GM19468 (cell line): ENCODE measurements around the gene HSPB2.

ENCODE experiments used
- ATAC-seq: cut with Tn5 transposase; IDR thresholded peaks from one replicate; pipeline ENCODE4 v1.9.1; 2021; ENCODE audit warnings: mild to moderate bottlenecking, moderate library complexity, moderate number of reproducible peaks; ENCODE audit not compliant: unreplicated experiment; ENCODE audit errors: extremely low read depth

HSPB2 gene

GRCh38 chr11:111936040-111936540 is 23.6 kb downstream of the HSPB2 start:
- ATAC-seq = no peak

DNA sequence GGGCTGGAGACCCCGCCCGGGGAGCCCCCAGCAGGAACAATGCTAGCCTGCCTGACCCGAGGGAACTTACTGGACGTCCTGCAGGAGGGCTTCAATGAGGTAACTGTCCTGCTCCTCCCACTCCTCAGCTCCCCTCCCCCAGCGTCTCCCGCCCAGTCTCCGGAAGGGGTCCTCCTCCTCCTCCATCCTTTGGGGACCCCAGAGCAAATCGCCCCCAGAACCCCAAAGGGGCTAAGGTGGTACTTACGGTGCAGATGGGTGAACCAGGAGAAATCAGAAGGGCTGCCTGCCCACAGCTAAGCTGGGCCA is 24.9 kb downstream of the HSPB2 start:
- no peak for ATAC-seq

DNA sequence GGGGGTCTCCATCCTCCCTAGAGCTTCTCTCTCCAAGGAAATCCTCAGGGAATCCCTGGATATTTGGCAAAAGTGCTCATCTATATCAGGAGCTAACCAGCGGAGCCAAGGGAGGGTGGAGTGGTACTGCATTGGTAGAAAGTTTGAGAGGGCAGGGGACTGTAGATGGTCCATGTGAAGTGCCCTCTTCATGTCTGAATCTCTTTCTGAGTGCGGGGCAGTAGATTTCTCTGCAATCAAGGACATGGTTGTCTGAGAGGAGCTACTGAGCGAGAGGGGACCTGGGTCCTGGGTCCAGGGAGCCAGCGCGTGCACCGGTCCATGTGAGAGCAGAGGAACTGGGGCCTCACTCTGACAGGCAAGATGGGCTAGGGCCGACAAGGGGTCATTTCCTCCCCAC is 25.3 kb downstream of the HSPB2 start:
- ATAC-seq = no peak

DNA sequence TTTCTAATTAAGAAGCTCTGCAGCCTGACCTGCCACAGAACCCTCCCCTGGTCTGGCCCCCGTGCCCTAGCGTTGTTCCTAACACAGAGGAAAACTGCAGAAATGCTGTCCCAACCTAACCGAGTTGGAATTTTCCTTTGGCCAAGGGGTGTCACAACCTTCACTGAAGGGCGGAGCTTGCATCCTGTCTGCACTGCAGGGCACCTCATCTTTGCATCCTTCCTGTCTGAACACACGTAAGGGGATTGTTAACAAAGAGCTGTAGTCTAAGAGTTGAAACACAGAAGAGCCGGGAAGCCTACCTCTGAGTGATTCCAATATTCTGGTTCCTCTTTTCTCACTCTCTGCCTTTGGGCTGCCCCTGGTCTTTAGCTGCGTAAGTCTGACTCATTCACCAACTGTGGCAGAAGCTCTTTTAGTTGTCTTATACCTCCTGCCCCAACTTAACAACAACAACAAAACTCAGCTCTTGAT is 26.2 kb downstream of the HSPB2 start:
- ATAC-seq = peak; percentile 49

DNA sequence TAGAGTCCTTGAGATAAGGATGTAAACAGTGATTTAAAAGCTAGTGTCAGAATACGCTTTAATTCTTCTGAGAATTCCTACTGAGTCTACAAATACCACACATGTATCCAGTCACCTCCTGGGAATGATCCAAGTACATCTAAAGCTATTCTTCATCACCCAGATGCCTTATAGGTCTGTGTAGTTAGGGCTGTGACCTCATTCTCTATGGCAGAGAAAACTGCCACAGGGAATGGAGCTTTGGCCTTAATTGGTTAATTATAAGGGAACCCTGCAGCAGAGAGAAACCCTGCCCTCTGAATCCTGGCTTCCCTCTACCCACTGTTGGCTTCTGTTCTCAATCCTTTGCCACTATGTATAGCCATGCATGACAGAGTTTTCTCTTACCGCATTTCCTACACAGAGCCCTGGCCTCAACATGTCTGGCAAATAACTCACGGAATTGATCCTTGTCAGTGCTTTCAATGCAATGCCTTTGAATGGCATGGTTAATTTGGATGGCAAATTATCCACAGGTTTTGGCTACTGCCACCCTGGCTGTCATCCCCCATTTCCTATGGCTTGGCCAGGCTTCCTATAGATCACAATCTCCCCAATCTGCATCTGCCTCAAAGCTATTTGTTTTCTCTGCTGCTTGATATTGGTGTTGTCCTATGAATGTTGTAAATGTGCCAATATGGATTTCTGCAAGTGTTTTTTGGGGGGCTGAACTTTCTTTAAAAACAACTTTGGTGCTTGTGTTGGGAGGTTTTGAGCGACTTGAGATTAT is 27.5 kb downstream of the HSPB2 start:
- no peak for ATAC-seq

GRCh38 chr11:111941963-111942362 is 29.4 kb downstream of the HSPB2 start:
- ATAC-seq = no peak

- ATAC-seq = no peak
Observed at GRCh38 chr11:111942829-111943228, 30.3 kb downstream of the HSPB2 start.

DNA sequence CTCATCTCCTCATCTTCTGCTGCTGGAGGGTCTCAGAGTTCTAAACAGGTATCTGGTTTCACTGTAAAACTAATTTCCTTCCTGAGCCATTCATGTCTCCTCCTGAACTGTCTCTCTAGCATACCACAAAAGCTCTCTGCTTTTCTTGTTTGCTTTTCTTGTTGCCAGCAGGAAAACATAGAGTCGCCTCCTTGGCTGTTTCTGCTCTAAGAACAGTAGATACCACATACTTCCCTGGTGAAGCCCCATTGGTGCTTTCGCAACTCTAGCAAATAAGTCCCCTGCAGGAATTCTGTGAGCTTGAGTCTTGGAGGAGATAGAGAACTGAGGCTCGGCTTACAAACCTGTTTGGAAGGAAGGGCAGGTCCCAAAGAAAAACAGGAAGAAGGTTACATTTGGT is 31.6 kb downstream of the HSPB2 start:
- no peak for ATAC-seq

- no peak for ATAC-seq
Observed at GRCh38 chr11:111944651-111945051, 32.1 kb downstream of the HSPB2 start.

GRCh38 chr11:111945198-111945597 is 32.7 kb downstream of the HSPB2 start:
- no peak for ATAC-seq

DNA sequence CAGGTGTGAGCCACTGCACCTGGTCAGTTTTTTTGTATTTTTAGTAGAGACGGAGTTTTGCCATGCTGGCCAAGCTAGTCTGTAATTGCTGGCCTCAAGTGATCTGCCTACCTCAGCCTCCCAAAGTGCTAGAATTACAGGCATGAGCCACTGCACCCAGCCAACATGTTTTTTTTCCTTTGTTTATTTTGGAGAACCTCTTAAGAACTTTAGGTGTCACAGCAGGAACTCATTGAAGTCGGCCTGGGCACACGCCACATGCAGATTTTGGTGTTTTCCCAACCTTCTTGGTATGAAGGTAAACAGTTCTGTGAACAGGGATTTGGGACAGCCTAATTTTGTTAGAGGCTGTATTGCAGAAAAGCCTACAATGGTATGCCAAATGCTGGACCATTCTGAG is 34.0 kb downstream of the HSPB2 start:
- ATAC-seq = no peak

DNA sequence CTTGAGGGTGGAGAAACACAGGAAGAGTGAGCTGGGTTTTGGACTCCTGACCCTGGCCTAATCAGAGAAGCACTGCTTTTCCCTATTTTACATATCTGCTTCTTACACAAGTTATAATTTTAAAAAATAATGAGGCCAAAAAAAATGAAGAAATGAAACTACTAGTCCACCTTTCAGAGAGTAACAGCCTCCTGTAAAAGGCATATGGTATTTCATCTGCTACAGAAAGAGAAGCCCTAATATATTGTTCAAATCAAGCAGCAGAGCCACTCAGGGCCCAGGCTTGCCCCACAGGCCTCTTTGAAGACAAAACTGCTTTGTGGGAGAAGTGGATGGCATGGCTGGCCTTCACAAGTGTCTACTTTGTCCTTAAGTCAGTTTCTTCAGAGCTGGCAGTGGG is 34.6 kb downstream of the HSPB2 start:
- no peak for ATAC-seq

GRCh38 chr11:111949519-111950426 is 37.2 kb downstream of the HSPB2 start:
- ATAC-seq = no peak

GRCh38 chr11:111951565-111951964 is 39.0 kb downstream of the HSPB2 start:
- ATAC-seq = no peak

- no peak for ATAC-seq
Observed at GRCh38 chr11:111954154-111954553, 41.6 kb downstream of the HSPB2 start.

GRCh38 chr11:111957663-111958444 is 45.3 kb downstream of the HSPB2 start:
- no peak for ATAC-seq

GRCh38 chr11:111960916-111961315 is 48.4 kb downstream of the HSPB2 start:
- ATAC-seq = no peak

DNA sequence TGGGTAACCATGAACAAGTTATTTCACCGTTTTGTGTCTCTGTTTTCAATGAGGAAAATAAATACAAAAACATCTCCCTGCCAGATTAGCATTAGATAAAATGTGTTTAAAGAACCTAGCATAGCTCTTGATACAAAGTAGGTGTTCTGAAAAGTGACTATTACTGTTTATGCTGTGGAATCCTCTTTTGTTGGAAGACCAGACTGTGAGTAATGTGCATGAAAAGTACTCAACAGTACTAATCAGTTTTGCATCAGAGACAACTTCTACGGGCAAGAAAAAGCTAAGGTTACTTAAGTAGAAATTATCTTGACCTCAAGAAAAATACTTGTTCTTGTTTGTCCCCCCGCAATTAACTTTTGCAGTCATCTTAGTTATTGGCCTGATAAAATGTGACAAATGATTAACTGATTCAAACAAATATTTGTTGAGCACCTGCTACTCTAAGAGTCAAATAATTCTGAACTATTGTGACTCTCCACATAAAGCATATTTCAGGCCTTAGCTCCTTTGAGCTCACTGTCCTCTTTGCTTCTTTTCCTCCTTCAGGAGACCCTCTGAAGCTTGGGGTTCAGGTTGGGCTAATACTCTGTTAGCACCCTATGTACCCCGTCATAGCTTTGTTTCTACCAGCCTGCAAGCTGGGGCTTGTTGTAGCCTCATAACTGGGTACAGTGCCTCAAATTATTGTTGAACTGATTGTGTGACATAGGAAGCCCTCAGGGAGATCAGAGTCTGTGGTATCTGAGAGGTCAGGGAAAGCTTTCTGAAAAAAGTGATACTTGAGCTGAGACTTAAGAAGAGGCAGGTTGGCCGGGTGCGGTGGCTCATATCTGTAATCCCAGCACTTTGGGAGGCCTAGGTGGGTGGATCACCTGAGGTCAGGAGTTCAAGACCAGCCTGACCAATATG is 49.1 kb downstream of the HSPB2 start:
- no peak for ATAC-seq
